HepG2 (cell line): Measurements from ENCODE around the gene TMEM114. TPM values are rescaled to one million over a fixed set of nuclear protein-coding genes. Genes with fewer than 3 reads are reported as not detected.

Source experiments
- ASH2L ChIP-seq: fragments of 300-600, 200-600 bp; sonication (generic); IDR thresholded peaks from 2 replicates; pipeline ENCODE4 v1.7.0; 2017; ENCODE audit warnings: low read depth, mild to moderate bottlenecking, moderate library complexity, mixed read lengths, low read length; ENCODE audit not compliant: insufficient read length
- ATF7 ChIP-seq, 2 experiments: fragments of 450-650 bp in 1 of 2; sonication (generic) in 1 of 2; formaldehyde crosslinking in 1 of 2; IDR thresholded peaks; 2 replicates each; pipeline versions ENCODE4 v1.4.0 to v1.6.1; 2016 to 2020; ENCODE audit warnings: antibody characterized with exemption in 1 of 2, mild to moderate bottlenecking in 1 of 2, missing genetic modification reagents in 1 of 2
- FOXA3 ChIP-seq: IDR thresholded peaks from 2 replicates; pipeline ENCODE4 v1.6.1; 2016; ENCODE audit warnings: missing genetic modification reagents, missing compliant biosample characterization
- GLMP ChIP-seq: sonication (generic); formaldehyde crosslinking; IDR thresholded peaks from 2 replicates; pipeline ENCODE4 v1.9.0; 2021; ENCODE audit warnings: missing genetic modification reagents, mild to moderate bottlenecking, borderline replicate concordance
- HIC2 ChIP-seq: sonication (generic); formaldehyde crosslinking; IDR thresholded peaks from 2 replicates; pipeline ENCODE4 v1.9.0; 2022; ENCODE audit warnings: low read depth, missing genetic modification reagents
- IRF2 ChIP-seq: IDR thresholded peaks from 2 replicates; pipeline ENCODE4 v1.6.1; 2018; ENCODE audit warnings: missing genetic modification reagents, missing compliant biosample characterization
- RFX3 ChIP-seq: IDR thresholded peaks from 2 replicates; pipeline ENCODE4 v1.6.1; 2016; ENCODE audit warnings: missing biosample characterization, missing genetic modification reagents
- RORA ChIP-seq: sonication (generic); formaldehyde crosslinking; IDR thresholded peaks from 2 replicates; pipeline ENCODE4 v1.5.0; 2020; ENCODE audit warnings: mild to moderate bottlenecking, missing genetic modification reagents, moderate library complexity
- RXRA ChIP-seq: sonication (generic); formaldehyde crosslinking; IDR thresholded peaks from 2 replicates; pipeline ENCODE4 v1.5.1; 2020; ENCODE audit warnings: missing genetic modification reagents
- SMC3 ChIP-seq: IDR thresholded peaks from 2 replicates; pipeline ENCODE4 v1.6.1; 2011; ENCODE audit warnings: low read length, improper control_type of control experiment
- SOX13 ChIP-seq, 3 experiments: fragments of 450-650 bp in 1 of 3; sonication (generic) in 1 of 3; formaldehyde crosslinking in 1 of 3; IDR thresholded peaks in 2 of 3; conservative IDR thresholded peaks in 1 of 3; 2 replicates each; pipeline versions ENCODE4 v1.5.0 to v1.6.1; 2016 to 2020; ENCODE audit warnings: antibody characterized with exemption in 1 of 3, mild to moderate bottlenecking in 1 of 3, missing compliant biosample characterization in 1 of 3, missing genetic modification reagents in 1 of 3, moderate library complexity in 1 of 3
- THAP11 ChIP-seq: IDR thresholded peaks from 2 replicates; pipeline ENCODE4 v1.6.1; 2016; ENCODE audit warnings: missing biosample characterization, missing genetic modification reagents
- ZFP1 ChIP-seq: IDR thresholded peaks from 2 replicates; pipeline ENCODE4 v1.6.1; 2016
- ZFP90 ChIP-seq: sonication (generic); formaldehyde crosslinking; IDR thresholded peaks from 2 replicates; pipeline ENCODE4 v1.8.0; 2022; ENCODE audit warnings: missing genetic modification reagents, mild to moderate bottlenecking, inconsistent platforms, borderline replicate concordance
- ZMYM4 ChIP-seq: sonication (generic); formaldehyde crosslinking; IDR thresholded peaks from 2 replicates; pipeline ENCODE4 v1.8.1; 2023; ENCODE audit warnings: mild to moderate bottlenecking, missing genetic modification reagents
- ZNF224 ChIP-seq: sonication (generic); formaldehyde crosslinking; IDR thresholded peaks from 2 replicates; pipeline ENCODE4 v1.5.0; 2020; ENCODE audit warnings: mild to moderate bottlenecking, missing genetic modification reagents
- ZNF232 ChIP-seq: sonication (generic); formaldehyde crosslinking; IDR thresholded peaks from 2 replicates; pipeline ENCODE4 v1.4.0; 2020; ENCODE audit warnings: missing genetic modification reagents, borderline replicate concordance
- ZNF326 ChIP-seq: sonication (generic); formaldehyde crosslinking; IDR thresholded peaks from 2 replicates; pipeline ENCODE4 v1.4.0; 2020; ENCODE audit warnings: missing genetic modification reagents, borderline replicate concordance
- ZNF550 ChIP-seq: sonication (generic); formaldehyde crosslinking; IDR thresholded peaks from 2 replicates; pipeline ENCODE4 v1.4.0; 2020; ENCODE audit warnings: mild to moderate bottlenecking, missing genetic modification reagents, borderline replicate concordance
- ZNF567 ChIP-seq: sonication (generic); formaldehyde crosslinking; IDR thresholded peaks from 2 replicates; pipeline ENCODE4 v1.8.1; 2023; ENCODE audit warnings: mild to moderate bottlenecking, missing genetic modification reagents, borderline replicate concordance
- ZNF788 ChIP-seq: sonication (generic); formaldehyde crosslinking; IDR thresholded peaks from 2 replicates; pipeline ENCODE4 v1.5.0; 2020; ENCODE audit warnings: mild to moderate bottlenecking, missing genetic modification reagents, borderline replicate concordance
- ZSCAN9 ChIP-seq: IDR thresholded peaks from 2 replicates; pipeline ENCODE4 v1.6.1; 2016; ENCODE audit warnings: borderline replicate concordance
- polyA plus RNA-seq, 8 experiments: library from polyadenylated mRNA; depleted of rRNA in 3 of 8; stranded (reverse) in 7 of 8; unstranded in 1 of 8; fragments of >200 nt; fragmentation: Illumina TruSeq in 4 of 8; extraction: Trizol in 4 of 8; gene quantifications; 2 replicates each; pipeline versions ENCODE4 v1.2.1 to v1.2.3, GENCODE V29; 2011 to 2016; ENCODE audit warnings: low read depth in 4 of 8, missing spikeins in 1 of 8, mixed read lengths in 1 of 8; ENCODE audit not compliant: insufficient read depth in 1 of 8
- total RNA-seq, 5 experiments: library from RNA; depleted of rRNA; stranded (reverse); fragments of >200 nt; fragmentation: Illumina TruSeq; extraction: Trizol; gene quantifications; 2 replicates each; pipeline ENCODE4 v1.2.3, GENCODE V29; 2016; ENCODE audit warnings: low read depth in 1 of 5
- TF ChIP-seq, protein P1 (sequence below), 2 experiments: fragments of 450-650 bp in 1 of 2; sonication (generic) in 1 of 2; formaldehyde crosslinking; IDR thresholded peaks; 2 replicates each; pipeline versions ENCODE4 v1.5.0 to v1.8.0; 2020 to 2022; ENCODE audit warnings: mild to moderate bottlenecking in 1 of 2, missing genetic modification reagents in 1 of 2
- TF ChIP-seq, protein P2 (sequence below): sonication (generic); formaldehyde crosslinking; IDR thresholded peaks from 2 replicates; pipeline ENCODE4 v1.5.1; 2020; ENCODE audit warnings: mild to moderate bottlenecking, moderate library complexity, missing genetic modification reagents

TMEM114 gene
- total and polyA plus RNA-seq, 2 of the 13 experiments (the other 11 are each of a cell fraction or from before 2014, with no cell fraction given): not detected

DNA sequence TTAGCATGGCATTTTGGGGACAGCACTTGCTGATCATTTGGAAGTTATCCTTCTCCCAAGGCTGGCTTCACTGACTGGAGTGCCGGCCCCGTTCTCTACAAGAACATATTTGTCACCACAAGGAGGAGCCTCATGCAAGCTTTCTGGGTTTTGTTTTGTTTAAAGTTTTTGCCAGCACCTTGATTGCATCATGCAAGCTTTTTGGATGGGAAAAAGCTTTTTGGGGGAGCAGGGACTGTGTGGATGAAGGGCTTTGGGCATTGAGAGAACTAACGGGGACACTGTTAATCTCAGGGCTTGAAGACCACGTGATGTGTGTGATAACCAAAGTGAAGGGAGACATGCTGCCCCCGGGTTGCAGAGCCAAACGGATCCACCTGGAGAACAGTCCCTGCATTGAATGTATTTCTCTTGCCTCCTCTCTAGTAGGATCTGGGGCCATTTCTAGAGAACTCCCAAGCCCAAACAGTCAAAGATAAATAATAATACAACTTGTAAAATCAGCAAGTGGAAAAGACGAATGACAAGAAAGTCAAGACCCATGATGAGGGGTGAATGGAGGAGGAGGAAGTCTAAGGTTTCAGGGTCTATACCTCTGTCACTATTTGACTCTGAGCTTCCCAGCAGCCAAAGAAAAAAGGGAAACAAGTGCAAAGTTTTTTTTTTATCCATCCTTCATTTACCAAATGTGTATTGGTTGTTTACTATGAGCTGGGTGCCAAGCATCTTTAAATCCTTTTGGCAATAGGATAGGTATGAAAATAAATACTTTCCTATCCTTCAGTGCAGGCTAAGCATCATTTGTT, 17.2 kb downstream of the TMEM114 start (continued):
- TF ChIP-seq ASH2L: peak; percentile 59
- 0 out of 2 replicates have a peak, but pooled peaks have one; percentile 23 for TF ChIP-seq ZMYM4 (CRISPR knock-in tag)
- peak; percentile 24; the same call in 1 of the 2 replicates for TF ChIP-seq FOXA3
- peak; percentile 100 for TF ChIP-seq ZNF224 (CRISPR knock-in tag)
- no peak for TF ChIP-seq ZNF550
- TF ChIP-seq HIC2 (CRISPR knock-in tag): no peak
- TF ChIP-seq ZFP90 (CRISPR knock-in tag): no peak
- TF ChIP-seq GLMP (CRISPR knock-in tag): no peak
- TF ChIP-seq SOX13 (IDR thresholded peaks at IDR 0.05): no peak
- peak in 1 of 2 experiments; percentile 47; a peak in 1 of 4 replicates for TF ChIP-seq SOX13 (CRISPR knock-in tag; conservative IDR thresholded peaks at IDR 0.05 in 1 of 2, IDR thresholded peaks at IDR 0.05 in 1 of 2)
- no peak for TF ChIP-seq RXRA (CRISPR knock-in tag)
- TF ChIP-seq, protein P1, sequence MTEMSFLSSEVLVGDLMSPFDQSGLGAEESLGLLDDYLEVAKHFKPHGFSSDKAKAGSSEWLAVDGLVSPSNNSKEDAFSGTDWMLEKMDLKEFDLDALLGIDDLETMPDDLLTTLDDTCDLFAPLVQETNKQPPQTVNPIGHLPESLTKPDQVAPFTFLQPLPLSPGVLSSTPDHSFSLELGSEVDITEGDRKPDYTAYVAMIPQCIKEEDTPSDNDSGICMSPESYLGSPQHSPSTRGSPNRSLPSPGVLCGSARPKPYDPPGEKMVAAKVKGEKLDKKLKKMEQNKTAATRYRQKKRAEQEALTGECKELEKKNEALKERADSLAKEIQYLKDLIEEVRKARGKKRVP (CRISPR knock-in tag; IDR thresholded peaks at IDR 0.05): peak; percentile 94 to 99
- no peak for TF ChIP-seq RORA
- no peak for TF ChIP-seq RFX3
- peak; percentile 83; the same call in 1 of the 2 replicates for TF ChIP-seq ZSCAN9
- no peak for TF ChIP-seq ZNF232 (CRISPR knock-in tag)
- TF ChIP-seq SMC3: peak; percentile 83
- TF ChIP-seq, protein P2, sequence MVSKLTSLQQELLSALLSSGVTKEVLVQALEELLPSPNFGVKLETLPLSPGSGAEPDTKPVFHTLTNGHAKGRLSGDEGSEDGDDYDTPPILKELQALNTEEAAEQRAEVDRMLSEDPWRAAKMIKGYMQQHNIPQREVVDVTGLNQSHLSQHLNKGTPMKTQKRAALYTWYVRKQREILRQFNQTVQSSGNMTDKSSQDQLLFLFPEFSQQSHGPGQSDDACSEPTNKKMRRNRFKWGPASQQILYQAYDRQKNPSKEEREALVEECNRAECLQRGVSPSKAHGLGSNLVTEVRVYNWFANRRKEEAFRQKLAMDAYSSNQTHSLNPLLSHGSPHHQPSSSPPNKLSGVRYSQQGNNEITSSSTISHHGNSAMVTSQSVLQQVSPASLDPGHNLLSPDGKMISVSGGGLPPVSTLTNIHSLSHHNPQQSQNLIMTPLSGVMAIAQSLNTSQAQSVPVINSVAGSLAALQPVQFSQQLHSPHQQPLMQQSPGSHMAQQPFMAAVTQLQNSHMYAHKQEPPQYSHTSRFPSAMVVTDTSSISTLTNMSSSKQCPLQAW (CRISPR knock-in tag): peak; percentile 81; the same call in 1 of the 2 replicates
- TF ChIP-seq THAP11: peak; percentile 31; the same call in 1 of the 2 replicates
- TF ChIP-seq ZFP1 (CRISPR knock-in tag): no peak
- TF ChIP-seq IRF2 (CRISPR knock-in tag): peak; percentile 44; the same call in 1 of the 2 replicates
- TF ChIP-seq ZNF567: 0 out of 2 replicates have a peak, but pooled peaks have one; percentile 94
- no peak for TF ChIP-seq ZNF326
- TF ChIP-seq ATF7 (IDR thresholded peaks at IDR 0.05): peak; percentile 84
- no peak for TF ChIP-seq ATF7 (CRISPR knock-in tag; IDR thresholded peaks at IDR 0.05)
- peak; percentile 24; the same call in 1 of the 2 replicates for TF ChIP-seq ZNF788 (CRISPR knock-in tag)
